SK-N-SH (cell line): ENCODE results near the gene CINP. TPM values are rescaled to one million over a fixed set of nuclear protein-coding genes. Genes with fewer than 3 reads are reported as not detected.

ENCODE experiments used
- CTCF ChIA-PET: fragments of 300-600, 350-600 bp; formaldehyde crosslinking; extraction: SDS; loops from one replicate; lab custom pipeline; 2021; lab: Yijun Ruan, JAX
- POLR2A ChIA-PET: fragments of 350-600 bp; sonication (Branson Sonifier 250); formaldehyde crosslinking; extraction: SDS; loops from one replicate; lab custom pipeline; 2020; ENCODE audit warnings: antibody characterized with exemption, inconsistent platforms; lab: Yijun Ruan, JAX
- DNase-seq: peaks from one replicate; pipeline ENCODE4 v3.0.0; 2012
- H2AFZ ChIP-seq: fragments of 200-600 bp; sonication (generic); 2 replicates; pipeline ENCODE4 v1.8.1; 2016; ENCODE audit warnings: antibody characterized with exemption, mild to moderate bottlenecking, low read depth
- H3F3A ChIP-seq: fragments of 200-600 bp; sonication (generic); replicated peaks from 2 replicates; pipeline ENCODE3; 2016; ENCODE audit warnings: antibody characterized with exemption, mild to moderate bottlenecking; ENCODE audit not compliant: insufficient read depth
- H3K27ac ChIP-seq, 2 experiments: fragments of 200-500 bp in 1 of 2; fragments of 200-600 bp in 1 of 2; sonication (Bioruptor generic) in 1 of 2; sonication (generic), shearing (Covaris generic) in 1 of 2; 2 replicates each; pipeline versions ENCODE4 v1.5.1 to v1.6.1; 2014 to 2016; ENCODE audit warnings: low read depth in 2 of 2, inconsistent platforms in 1 of 2, low read length in 1 of 2, mild to moderate bottlenecking in 1 of 2, mixed read lengths in 1 of 2
- H3K27me3 ChIP-seq: fragments of 200-600 bp; sonication (generic), shearing (Covaris generic); 2 replicates; pipeline ENCODE4 v1.6.1; 2016; ENCODE audit warnings: mixed run types; ENCODE audit not compliant: insufficient read depth
- H3K36me3 ChIP-seq, 2 experiments: fragments of 200-500 bp in 1 of 2; fragments of 200-600 bp in 1 of 2; sonication (Bioruptor generic) in 1 of 2; sonication (generic) in 1 of 2; replicated peaks in 1 of 2; 2 replicates each; pipeline versions ENCODE3 to v1.5.1; 2014 to 2016; ENCODE audit warnings: low read length in 1 of 2, mild to moderate bottlenecking in 1 of 2; ENCODE audit not compliant: insufficient read depth in 2 of 2, control insufficient read depth in 1 of 2
- H3K4me1 ChIP-seq, 2 experiments: fragments of 200-500 bp in 1 of 2; fragments of 200-600 bp in 1 of 2; sonication (Bioruptor generic) in 1 of 2; sonication (generic), shearing (Covaris generic) in 1 of 2; 2 replicates each; pipeline versions ENCODE4 v1.5.1 to v1.6.1; 2014 to 2016; ENCODE audit warnings: low read depth in 1 of 2, low read length in 1 of 2, mixed run types in 1 of 2; ENCODE audit not compliant: insufficient read depth in 2 of 2, control insufficient read depth in 1 of 2
- H3K4me2 ChIP-seq: fragments of 200-600 bp; sonication (generic), shearing (Covaris generic); 2 replicates; pipeline ENCODE4 v1.6.1; 2017; ENCODE audit warnings: mixed run types
- H3K4me3 ChIP-seq, 2 experiments: fragments of 200-500 bp in 1 of 2; fragments of 200-600 bp in 1 of 2; sonication (Bioruptor generic) in 1 of 2; sonication (generic), shearing (Covaris generic) in 1 of 2; 2 replicates each; pipeline versions ENCODE4 v1.5.1 to v1.8.1; 2014 to 2016; ENCODE audit warnings: low read depth in 2 of 2, inconsistent platforms in 1 of 2, low read length in 1 of 2, mild to moderate bottlenecking in 1 of 2, mixed read lengths in 1 of 2, moderate library complexity in 1 of 2
- H3K79me2 ChIP-seq: fragments of 200-600 bp; sonication (generic); 2 replicates; pipeline ENCODE4 v1.8.1; 2017; ENCODE audit warnings: mild to moderate bottlenecking; ENCODE audit not compliant: insufficient read depth
- H3K9ac ChIP-seq: fragments of 200-600 bp; sonication (generic); 2 replicates; pipeline ENCODE4 v1.6.1; 2017; ENCODE audit warnings: mixed run types
- H3K9me2 ChIP-seq: fragments of 200-600 bp; sonication (generic); 2 replicates; pipeline ENCODE4 v1.6.1; 2017; ENCODE audit warnings: mixed run types
- H3K9me3 ChIP-seq: fragments of 200-600 bp; sonication (generic); 2 replicates; pipeline ENCODE4 v1.6.1; 2017; ENCODE audit warnings: mixed run types, mild to moderate bottlenecking, moderate library complexity
- H4K20me1 ChIP-seq: fragments of 200-600 bp; sonication (generic); 2 replicates; pipeline ENCODE4 v1.6.1; 2017; ENCODE audit warnings: mild to moderate bottlenecking, mixed run types; ENCODE audit not compliant: insufficient read depth
- CHD2 ChIP-seq: fragments of 150-350 bp; IDR thresholded peaks from 2 replicates; pipeline ENCODE4 v1.6.1; 2018; ENCODE audit warnings: low read length; ENCODE audit not compliant: partially characterized antibody
- EP300 ChIP-seq, 2 experiments: IDR thresholded peaks; 2 replicates each; pipeline versions ENCODE4 v1.4.0 to v1.6.1; 2012; ENCODE audit warnings: borderline replicate concordance in 1 of 2, low read depth in 1 of 2, low read length in 1 of 2
- FOXM1 ChIP-seq: IDR thresholded peaks from 2 replicates; pipeline ENCODE4 v1.4.0; 2012; ENCODE audit warnings: low read depth, mild to moderate bottlenecking
- GABPA ChIP-seq: IDR thresholded peaks from 2 replicates; pipeline ENCODE4 v1.4.0; 2012; ENCODE audit warnings: low read depth, mild to moderate bottlenecking
- JUND ChIP-seq: IDR thresholded peaks from 2 replicates; pipeline ENCODE4 v1.4.0; 2012
- MXI1 ChIP-seq: IDR thresholded peaks from 2 replicates; pipeline ENCODE4 v1.6.1; 2012; ENCODE audit warnings: mild to moderate bottlenecking, low read depth, low read length, improper control_type of control experiment
- NFIC ChIP-seq: IDR thresholded peaks from 2 replicates; pipeline ENCODE4 v1.4.0; 2012; ENCODE audit warnings: borderline replicate concordance
- NRF1 ChIP-seq: IDR thresholded peaks from 2 replicates; pipeline ENCODE4 v1.6.1; 2012; ENCODE audit warnings: low read depth, mild to moderate bottlenecking, low read length
- RAD21 ChIP-seq: IDR thresholded peaks from 2 replicates; pipeline ENCODE4 v1.6.1; 2012; ENCODE audit warnings: mild to moderate bottlenecking, low read length
- RFX5 ChIP-seq: IDR thresholded peaks from 2 replicates; pipeline ENCODE4 v1.6.1; 2012; ENCODE audit warnings: mild to moderate bottlenecking, improper control_type of control experiment, low read length
- RXRA ChIP-seq: IDR thresholded peaks from 2 replicates; pipeline ENCODE4 v1.4.0; 2012; ENCODE audit warnings: low read depth, mild to moderate bottlenecking, borderline replicate concordance
- SIN3A ChIP-seq: IDR thresholded peaks from 2 replicates; pipeline ENCODE4 v1.6.1; 2012; ENCODE audit warnings: low read depth, mild to moderate bottlenecking, low read length, moderate library complexity, borderline replicate concordance
- YY1 ChIP-seq: IDR thresholded peaks from 2 replicates; pipeline ENCODE4 v1.4.0; 2012; ENCODE audit warnings: low read depth, mild to moderate bottlenecking
- WGBS: methylation state at CpG from one replicate; pipeline ENCODE4 v1.1.6; 2017; ENCODE audit warnings: low lambda C conversion rate; 5-methylcytosine and 5-hydroxymethylcytosine counted together
- polyA plus RNA-seq, 3 experiments: library from polyadenylated mRNA; depleted of rRNA; stranded (reverse); fragments of >200 nt; gene quantifications; 2 replicates each; pipeline ENCODE4 v1.2.3, GENCODE V29; 2012
- TF ChIP-seq, protein P1 (sequence below): IDR thresholded peaks from 2 replicates; pipeline ENCODE4 v1.6.1; 2012; ENCODE audit warnings: mild to moderate bottlenecking, low read depth, low read length, moderate library complexity
- TF ChIP-seq, protein P2 (sequence below): IDR thresholded peaks from 2 replicates; pipeline ENCODE4 v1.4.0; 2012; ENCODE audit warnings: low read depth, borderline replicate concordance
- TF ChIP-seq, protein P3 (sequence below): fragments of 200-600 bp; sonication (generic); IDR thresholded peaks from 2 replicates; pipeline ENCODE4 v1.6.1; 2017; ENCODE audit warnings: antibody characterized with exemption, mild to moderate bottlenecking, moderate library complexity

Gene CINP
- polyA plus RNA-seq, 1 of the 3 experiments (the other 2 are of a cell fraction): 50.4 TPM

DNA sequence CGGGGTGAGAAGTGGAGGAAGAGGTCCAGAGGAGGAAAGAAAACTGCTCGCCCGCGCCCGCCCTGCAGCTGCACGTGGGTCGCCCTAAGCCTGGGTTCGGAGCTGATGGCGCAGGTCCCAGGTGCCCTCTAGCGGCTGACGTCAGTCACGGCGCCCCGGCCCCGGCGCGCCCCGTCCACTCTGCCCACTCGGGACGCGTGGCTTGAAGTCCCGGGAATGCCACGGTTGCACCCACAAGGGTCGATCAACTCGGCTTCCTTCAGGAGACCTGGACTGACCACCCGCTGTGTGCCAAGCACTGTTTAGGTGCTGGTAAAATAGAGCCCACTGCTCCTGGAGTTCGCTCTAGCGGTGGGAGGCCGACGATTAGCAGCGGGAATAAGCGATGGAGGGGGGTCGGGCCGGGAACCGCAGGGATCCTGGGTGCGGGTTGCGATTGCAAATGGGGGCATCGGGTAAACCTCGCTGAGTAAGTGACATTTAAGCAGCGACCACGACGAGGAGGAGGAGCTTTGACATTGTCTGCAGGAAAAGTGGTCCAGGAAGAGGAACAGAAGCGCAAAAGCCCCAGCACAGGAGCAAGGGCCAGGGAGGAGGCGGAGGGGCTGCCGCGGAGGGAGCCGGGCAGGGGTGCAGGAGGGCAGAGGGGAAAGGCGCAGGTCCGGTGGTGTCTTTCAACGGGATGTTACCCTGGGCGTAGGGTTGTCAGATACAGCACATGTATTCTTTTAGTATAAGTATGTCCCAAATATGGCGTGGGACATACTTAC is 48.3 kb downstream of the CINP start (continued):
- no peak for TF ChIP-seq FOXM1
- TF ChIP-seq RAD21: peak; percentile 91
- TF ChIP-seq, protein P1, sequence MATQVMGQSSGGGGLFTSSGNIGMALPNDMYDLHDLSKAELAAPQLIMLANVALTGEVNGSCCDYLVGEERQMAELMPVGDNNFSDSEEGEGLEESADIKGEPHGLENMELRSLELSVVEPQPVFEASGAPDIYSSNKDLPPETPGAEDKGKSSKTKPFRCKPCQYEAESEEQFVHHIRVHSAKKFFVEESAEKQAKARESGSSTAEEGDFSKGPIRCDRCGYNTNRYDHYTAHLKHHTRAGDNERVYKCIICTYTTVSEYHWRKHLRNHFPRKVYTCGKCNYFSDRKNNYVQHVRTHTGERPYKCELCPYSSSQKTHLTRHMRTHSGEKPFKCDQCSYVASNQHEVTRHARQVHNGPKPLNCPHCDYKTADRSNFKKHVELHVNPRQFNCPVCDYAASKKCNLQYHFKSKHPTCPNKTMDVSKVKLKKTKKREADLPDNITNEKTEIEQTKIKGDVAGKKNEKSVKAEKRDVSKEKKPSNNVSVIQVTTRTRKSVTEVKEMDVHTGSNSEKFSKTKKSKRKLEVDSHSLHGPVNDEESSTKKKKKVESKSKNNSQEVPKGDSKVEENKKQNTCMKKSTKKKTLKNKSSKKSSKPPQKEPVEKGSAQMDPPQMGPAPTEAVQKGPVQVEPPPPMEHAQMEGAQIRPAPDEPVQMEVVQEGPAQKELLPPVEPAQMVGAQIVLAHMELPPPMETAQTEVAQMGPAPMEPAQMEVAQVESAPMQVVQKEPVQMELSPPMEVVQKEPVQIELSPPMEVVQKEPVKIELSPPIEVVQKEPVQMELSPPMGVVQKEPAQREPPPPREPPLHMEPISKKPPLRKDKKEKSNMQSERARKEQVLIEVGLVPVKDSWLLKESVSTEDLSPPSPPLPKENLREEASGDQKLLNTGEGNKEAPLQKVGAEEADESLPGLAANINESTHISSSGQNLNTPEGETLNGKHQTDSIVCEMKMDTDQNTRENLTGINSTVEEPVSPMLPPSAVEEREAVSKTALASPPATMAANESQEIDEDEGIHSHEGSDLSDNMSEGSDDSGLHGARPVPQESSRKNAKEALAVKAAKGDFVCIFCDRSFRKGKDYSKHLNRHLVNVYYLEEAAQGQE: no peak
- no peak for TF ChIP-seq NRF1
- no peak for TF ChIP-seq EP300 (IDR thresholded peaks at IDR 0.05; ENCODE audit: borderline replicate concordance in 1 of 2, low read depth in 1 of 2, low read length in 1 of 2)
- no peak for TF ChIP-seq CHD2
- TF ChIP-seq, all 33 proteins: peak for 7

DNA sequence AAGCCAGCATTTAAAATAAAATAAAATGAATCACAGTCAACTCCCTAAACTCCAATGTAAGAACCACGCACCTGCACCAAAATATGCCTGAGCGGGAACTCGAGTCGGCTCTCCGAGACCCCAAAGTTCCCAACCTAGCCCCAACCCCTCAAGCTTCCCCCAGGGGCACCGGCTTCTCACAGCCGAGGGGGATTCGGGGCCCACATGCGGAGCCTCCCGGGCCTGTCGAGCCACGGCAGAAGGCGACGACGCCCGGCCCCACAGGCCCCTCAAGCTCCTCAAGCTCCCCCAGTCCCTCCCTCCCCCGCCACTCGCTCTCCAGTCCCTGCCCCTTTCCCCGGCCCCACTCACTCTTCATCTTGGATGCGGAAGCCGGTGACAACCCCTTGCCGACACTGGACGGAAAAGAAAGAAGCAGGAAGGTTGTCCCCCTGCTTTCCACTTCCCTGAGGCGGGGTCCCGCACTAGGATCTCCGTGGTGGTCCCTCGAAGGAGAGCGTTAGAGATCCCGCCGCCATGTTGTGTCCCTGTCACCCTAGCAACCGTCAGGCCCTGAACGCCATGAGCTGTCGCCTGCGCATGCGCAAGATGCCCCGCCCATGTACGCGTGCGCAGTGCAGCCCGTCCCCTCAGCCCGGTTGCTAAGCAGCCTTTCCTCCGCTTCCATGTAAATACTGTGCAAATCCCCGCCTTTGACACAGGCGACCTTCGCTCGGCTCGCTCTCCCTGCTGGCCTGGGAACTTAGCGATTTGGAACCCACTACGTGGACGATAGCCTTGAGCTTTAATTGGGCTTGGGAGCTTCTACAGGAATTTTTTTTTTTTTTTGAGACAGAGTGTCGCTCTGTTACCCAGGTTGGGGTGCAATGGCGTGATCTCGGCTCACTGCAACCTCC is 57.8 kb downstream of the CINP start, which contains the start of gene MOK:
TSS of gene MOK (minus strand) at position 554 of the 896 bp plus-strand sequence. CDS start at position 358, 196 bp downstream.
- Histone ChIP-seq H3K4me2 (peak within 1 kb of the TSS; percentile 86), H3K4me3 (peak within 1 kb of the TSS; percentile 68 to 86), H3K36me3 (no peaks in the 10 kb centered on the region), H3K79me2 (peaks cover 4% of the 10 kb centered on the region; the same call in 1 of the 2 replicates), H4K20me1 (no peaks in the 10 kb centered on the region), H3K4me1 (no peaks in the 10 kb centered on the region; a peak in 1 of 4 replicates), H3K9me3 (no peaks in the 10 kb centered on the region), H2AFZ (peak within 1 kb of the TSS; percentile 96), H3F3A (no peaks in the 10 kb centered on the region), H3K9ac (peak within 1 kb of the TSS; percentile 93), H3K9me2 (no peaks in the 10 kb centered on the region), H3K27ac (peak within 1 kb of the TSS in 1 of 2 experiments; percentile 75; a peak in 3 of 4 replicates), H3K27me3 (no peaks in the 10 kb centered on the region)
- ChIA-PET CTCF (interaction anchor here (0.7 to 3.9 kb wide), 5 partner anchors 9 to 344 kb away, joined by 3 to 48 read pairs (median 4); no protein-coding TSS in a partner anchor), POLR2A (interaction anchor here (1.0 kb wide), 1 partner anchor 165 kb away, joined by 4 read pairs; the partner anchor contains the start of gene WDR20)
- peak; percentile 99 for DNase-seq
- WGBS: 2% methylated on average over 42 of the region's 53 CpGs
- TF ChIP-seq, protein P2, sequence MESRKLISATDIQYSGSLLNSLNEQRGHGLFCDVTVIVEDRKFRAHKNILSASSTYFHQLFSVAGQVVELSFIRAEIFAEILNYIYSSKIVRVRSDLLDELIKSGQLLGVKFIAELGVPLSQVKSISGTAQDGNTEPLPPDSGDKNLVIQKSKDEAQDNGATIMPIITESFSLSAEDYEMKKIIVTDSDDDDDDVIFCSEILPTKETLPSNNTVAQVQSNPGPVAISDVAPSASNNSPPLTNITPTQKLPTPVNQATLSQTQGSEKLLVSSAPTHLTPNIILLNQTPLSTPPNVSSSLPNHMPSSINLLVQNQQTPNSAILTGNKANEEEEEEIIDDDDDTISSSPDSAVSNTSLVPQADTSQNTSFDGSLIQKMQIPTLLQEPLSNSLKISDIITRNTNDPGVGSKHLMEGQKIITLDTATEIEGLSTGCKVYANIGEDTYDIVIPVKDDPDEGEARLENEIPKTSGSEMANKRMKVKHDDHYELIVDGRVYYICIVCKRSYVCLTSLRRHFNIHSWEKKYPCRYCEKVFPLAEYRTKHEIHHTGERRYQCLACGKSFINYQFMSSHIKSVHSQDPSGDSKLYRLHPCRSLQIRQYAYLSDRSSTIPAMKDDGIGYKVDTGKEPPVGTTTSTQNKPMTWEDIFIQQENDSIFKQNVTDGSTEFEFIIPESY: no peak
- TF ChIP-seq YY1 (peak; percentile 90), EP300 (IDR thresholded peaks at IDR 0.05; ENCODE audit: borderline replicate concordance in 1 of 2, low read depth in 1 of 2, low read length in 1 of 2) (no peak), RXRA (no peak), NFIC (no peak), RFX5 (peak; percentile 68; the same call in 1 of the 2 replicates), GABPA (no peak), SIN3A (peak; percentile 92), JUND (no peak), MXI1 (peak; percentile 93), NRF1 (peak; percentile 99)
- TF ChIP-seq, protein P3, sequence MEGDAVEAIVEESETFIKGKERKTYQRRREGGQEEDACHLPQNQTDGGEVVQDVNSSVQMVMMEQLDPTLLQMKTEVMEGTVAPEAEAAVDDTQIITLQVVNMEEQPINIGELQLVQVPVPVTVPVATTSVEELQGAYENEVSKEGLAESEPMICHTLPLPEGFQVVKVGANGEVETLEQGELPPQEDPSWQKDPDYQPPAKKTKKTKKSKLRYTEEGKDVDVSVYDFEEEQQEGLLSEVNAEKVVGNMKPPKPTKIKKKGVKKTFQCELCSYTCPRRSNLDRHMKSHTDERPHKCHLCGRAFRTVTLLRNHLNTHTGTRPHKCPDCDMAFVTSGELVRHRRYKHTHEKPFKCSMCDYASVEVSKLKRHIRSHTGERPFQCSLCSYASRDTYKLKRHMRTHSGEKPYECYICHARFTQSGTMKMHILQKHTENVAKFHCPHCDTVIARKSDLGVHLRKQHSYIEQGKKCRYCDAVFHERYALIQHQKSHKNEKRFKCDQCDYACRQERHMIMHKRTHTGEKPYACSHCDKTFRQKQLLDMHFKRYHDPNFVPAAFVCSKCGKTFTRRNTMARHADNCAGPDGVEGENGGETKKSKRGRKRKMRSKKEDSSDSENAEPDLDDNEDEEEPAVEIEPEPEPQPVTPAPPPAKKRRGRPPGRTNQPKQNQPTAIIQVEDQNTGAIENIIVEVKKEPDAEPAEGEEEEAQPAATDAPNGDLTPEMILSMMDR: 0 out of 2 replicates have a peak, but pooled peaks have one; percentile 10
- TF ChIP-seq, protein P1: no peak
